ENCODE data around the gene CPNE6.

DNA sequence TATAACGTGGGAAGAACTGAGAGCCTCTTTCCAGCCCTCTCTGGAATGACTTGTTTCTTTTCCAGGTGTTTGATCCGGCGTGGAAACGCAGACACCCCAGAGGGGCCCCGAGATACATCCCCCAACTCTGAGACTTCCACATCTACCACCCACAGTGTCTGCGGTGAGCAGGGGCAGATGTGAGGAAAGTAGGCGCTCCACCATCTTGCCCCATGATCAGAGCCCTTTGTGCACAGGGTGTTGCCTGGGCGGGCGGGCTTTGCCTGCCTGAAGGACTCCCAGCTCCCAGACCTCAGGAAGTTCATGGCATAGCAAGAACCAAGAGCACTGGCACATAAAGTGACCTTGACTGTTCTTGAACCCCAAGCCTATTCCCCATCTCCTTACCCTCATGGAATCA lies 16.7 kb upstream of the CPNE6 start:
- TF ChIP-seq, protein P1, sequence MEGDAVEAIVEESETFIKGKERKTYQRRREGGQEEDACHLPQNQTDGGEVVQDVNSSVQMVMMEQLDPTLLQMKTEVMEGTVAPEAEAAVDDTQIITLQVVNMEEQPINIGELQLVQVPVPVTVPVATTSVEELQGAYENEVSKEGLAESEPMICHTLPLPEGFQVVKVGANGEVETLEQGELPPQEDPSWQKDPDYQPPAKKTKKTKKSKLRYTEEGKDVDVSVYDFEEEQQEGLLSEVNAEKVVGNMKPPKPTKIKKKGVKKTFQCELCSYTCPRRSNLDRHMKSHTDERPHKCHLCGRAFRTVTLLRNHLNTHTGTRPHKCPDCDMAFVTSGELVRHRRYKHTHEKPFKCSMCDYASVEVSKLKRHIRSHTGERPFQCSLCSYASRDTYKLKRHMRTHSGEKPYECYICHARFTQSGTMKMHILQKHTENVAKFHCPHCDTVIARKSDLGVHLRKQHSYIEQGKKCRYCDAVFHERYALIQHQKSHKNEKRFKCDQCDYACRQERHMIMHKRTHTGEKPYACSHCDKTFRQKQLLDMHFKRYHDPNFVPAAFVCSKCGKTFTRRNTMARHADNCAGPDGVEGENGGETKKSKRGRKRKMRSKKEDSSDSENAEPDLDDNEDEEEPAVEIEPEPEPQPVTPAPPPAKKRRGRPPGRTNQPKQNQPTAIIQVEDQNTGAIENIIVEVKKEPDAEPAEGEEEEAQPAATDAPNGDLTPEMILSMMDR (IDR thresholded peaks at IDR 0.05; ENCODE audit: insufficient read depth, low read length, poor library complexity, severe bottlenecking), result no peak
- TF ChIP-seq EZH2phosphoT487 (conservative IDR thresholded peaks at IDR 0.05; ENCODE audit: low read length), result no peak
